Hepatic stellate cell (primary cell): ENCODE data around the gene CNPY3.

Experiments
- DNase-seq: peaks from one replicate; pipeline ENCODE4 v3.0.0; 2011; ENCODE audit warnings: low spot score

The CNPY3 gene

GRCh38 chr6:42960243-42961019 is 31.2 kb downstream of the CNPY3 start, which contains the start of gene GNMT:
Gene GNMT (plus strand): TSS chr6:42960754. CDS start chr6:42960768, 14 bp downstream.
- peak; percentile 58 for DNase-seq

- no peak for DNase-seq
Measured at GRCh38 chr6:42961020-42961470, 31.8 kb downstream of the CNPY3 start.

GRCh38 chr6:42962096-42962495 is 32.8 kb downstream of the CNPY3 start:
- DNase-seq: no peak

DNA sequence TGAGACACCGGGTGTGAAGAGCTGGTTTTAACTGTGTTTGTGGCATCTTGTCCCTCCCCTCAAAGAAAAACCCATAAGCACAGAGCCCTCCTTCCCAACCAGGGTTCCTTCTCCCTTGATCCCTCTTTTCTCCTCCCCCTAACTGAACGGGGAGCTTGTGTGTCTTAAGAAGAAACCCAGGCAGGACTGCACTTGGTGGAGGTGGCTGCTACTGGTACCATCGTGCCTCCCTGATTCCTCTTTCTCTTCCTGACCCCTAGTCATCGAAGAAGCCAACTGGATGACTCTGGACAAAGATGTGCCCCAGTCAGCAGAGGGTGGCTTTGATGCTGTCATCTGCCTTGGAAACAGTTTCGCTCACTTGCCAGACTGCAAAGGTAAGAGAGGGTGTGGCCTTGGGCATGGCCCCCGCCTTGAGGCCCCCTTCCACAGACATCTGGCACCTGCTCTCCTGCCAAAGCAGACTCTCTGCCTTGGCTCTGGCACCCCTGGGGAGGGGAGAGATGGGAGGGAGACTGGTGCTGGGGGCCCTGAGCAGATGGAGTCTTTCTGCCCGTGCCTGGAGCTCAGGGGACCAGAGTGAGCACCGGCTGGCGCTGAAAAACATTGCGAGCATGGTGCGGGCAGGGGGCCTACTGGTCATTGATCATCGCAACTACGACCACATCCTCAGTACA is 33.4 kb downstream of the CNPY3 start:
- no peak for DNase-seq

DNA sequence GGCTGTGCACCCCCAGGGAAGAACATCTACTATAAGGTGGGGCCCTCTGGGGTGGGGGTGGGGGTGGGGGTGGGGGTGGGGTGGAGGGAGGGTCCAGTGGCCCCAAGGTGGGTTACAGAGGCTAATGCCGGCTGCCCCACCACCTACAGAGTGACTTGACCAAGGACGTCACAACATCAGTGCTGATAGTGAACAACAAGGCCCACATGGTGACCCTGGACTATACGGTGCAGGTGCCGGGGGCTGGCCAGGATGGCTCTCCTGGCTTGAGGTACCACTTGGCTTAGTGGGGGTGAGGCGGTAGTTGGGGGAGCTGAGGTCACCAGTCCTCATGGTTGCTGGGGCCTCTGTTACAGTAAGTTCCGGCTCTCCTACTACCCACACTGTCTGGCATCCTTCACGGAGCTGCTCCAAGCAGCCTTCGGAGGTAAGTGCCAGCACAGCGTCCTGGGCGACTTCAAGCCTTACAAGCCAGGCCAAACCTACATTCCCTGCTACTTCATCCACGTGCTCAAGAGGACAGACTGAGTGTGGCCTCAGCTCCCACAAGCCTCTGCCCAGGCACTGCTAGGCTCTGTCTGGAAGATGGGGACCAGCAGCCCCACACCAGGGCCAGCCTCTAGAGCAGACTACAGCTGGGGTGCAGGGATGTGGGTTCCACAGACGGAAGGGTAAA is 34.0 kb downstream of the CNPY3 start:
- DNase-seq: no peak

DNA sequence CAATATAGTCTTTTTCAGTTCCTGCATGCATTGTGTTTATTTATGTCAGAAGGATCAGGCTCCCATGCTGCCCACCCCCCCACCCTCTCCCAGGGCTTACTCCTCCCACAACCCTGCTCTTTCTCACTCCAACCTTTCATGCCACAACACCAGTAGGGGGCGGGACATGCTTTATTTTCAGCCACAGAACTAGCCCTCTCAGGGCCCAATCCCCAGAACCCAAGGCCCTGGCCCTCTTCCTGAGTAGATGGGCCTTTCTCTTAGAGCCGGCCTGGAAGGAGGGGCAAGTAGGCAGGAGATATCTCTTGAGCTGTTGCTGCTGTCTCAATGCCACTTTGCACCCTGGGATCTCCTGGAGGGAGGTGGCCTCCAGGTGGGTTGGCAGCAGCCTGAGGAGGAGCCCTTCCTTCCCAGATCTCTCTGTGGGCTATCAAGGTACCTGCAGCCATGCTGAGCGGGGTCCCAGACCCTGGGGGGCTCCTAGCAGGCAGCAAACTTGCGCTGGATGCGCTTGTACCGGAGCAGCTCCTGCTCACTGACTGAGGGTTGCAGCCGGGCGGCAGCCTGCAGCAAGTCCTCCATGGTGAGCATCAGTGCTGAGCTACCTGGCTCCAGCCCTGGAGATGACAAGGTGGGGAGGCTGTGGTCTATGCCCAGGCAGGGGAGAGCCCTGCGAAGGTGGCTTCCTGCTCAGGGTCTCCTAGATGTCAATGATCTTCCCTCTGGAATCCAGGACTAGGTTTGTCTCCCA is 34.8 kb downstream of the CNPY3 start:
- peak; percentile 60 for DNase-seq

GRCh38 chr6:42966571-42966970 is 37.3 kb downstream of the CNPY3 start:
- DNase-seq: no peak

DNA sequence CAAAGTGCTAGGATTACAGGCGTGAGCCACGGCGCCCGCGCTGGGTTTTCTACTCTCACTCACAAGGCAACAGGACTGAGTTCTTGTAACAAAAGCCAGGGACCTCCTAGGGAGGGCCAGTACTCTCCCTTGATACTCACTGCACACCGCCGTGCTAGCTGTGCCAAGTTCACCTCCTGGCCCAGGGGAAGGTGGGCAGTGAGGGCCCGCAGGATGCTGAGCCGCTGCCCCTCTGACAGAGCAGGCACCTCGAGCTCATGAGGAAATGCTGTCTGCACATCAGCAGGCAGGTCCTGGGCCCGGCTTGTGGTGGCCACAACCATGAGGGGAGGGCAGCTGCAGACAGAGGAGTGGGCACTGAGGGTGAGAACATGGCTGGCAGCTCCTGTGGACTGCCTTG is 37.9 kb downstream of the CNPY3 start:
- no peak for DNase-seq

- no peak for DNase-seq
Measured at GRCh38 chr6:42968126-42968701, 38.9 kb downstream of the CNPY3 start.

DNA sequence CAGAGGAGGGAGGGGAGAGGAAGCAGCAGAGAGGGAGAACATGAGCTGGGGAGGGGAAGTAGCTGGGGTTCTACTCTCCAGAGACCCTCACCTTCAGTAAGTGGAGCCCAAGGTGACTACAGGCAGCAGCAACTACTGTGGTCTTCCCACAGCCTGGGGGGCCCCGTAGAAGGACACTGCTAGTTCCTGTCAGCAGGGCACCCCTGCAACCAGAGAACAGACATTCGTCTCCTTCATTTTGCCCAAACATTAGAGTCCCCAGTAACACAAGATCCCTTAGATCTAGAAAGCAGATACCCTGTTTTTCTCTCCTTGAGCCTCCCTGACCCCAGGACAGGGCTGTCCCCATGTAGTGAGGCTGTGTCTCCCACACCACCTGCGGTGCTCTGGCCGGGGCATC is 39.5 kb downstream of the CNPY3 start:
- DNase-seq: no peak

DNA sequence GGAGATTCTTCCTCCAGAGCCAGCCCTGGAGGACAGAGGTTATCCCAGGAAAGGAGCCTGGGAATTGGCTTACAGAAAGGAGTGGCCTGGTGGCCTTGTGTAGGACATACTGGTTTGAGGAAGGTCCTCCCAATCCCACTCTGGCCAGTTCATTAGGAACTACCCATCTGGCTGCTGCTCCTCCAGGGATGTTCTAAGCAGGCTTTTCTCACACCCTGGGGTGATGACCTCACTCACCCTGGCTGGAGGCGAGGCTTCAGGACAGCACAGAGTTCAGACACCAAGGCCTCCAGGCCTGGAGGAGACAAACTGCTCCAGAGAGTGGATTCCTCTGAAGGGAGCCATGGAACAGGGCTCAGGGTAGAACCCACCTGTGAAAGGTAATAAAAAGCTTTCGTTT is 40.2 kb downstream of the CNPY3 start:
- no peak for DNase-seq

- no peak for DNase-seq
Measured at GRCh38 chr6:42969934-42970333, 40.7 kb downstream of the CNPY3 start.

DNA sequence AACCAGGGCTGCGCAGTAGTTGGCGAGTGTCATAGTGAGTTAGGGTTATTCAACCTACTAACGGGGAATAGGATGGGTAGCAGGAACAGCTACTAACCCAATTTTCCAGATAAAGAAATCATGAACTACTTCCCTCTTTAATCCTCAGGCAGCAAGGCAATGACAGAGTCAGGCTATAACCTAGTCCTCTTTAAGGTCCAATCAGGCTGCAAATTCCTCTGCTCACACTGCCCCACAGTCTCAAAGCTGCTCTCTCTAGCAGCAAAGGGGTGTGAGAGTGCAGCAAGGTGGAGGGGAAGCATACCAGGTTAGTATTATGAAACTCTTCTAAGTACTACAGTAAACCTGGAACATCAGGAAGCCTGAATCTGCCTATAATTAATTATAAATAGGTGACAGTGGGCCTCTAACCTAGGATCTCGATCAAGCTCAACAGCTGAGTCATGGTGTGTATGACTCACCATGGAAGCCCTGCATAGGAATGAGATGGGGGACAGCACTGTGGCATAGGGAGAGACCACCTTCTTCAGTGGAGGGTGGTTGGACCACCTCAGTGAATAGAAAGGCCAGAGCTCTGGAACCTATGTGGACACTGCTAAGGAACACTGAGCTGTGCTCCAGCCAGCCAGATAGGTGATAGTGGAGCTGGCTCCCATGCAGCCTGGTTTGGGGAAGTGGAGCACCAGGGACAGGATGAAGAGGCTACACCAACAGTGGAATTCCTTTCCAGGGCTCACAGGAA is 41.8 kb downstream of the CNPY3 start:
- peak; percentile 37 for DNase-seq

DNA sequence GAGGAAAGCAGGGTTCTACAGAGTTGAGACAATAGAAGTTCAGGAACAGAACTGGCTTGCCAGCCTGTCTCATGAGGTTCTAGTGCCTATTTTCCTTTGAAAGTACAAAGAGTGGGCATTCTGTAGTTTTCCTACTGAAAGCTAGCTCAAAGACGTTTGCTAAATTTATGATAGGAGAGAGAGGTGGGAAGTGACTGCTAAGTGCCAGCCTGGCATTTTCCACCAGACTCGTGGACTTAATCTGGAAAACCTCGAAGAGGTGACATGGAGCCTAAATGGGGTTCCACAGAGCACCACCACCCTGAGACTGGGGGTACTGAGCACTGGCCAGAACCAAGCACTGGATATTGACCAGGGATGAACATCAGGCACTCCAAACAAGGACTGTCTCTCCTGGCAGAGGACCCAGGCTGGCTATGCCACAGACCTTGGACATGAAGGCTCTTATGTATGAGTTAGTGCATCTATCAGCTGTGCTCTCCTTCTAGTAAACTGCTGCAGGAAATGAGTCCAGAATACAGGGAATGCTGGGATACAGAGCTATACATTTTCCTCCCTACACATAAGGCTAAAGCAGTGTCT is 42.6 kb downstream of the CNPY3 start:
- DNase-seq: no peak

DNA sequence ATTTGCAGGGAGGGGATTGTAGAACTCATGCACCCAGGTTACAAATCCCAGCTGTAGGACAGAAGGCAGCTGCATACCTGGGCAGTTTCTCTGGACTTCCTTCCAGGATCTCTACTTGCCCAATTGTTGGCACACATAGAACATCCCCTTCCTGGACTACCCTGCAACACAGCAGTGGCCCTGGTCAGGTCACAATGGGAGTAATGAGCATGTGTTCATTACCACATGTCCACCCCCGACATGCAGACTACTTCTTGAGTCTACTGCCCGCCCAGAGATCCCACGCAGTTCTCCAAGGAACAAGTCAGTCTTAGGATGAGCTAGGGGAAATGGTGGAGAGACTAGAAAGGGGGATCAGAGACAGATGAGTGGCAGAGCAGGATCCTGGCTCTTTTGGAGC is 44.6 kb downstream of the CNPY3 start:
- DNase-seq: no peak

- no peak for DNase-seq
Measured at GRCh38 chr6:42974919-42975505, 45.7 kb downstream of the CNPY3 start.

DNA sequence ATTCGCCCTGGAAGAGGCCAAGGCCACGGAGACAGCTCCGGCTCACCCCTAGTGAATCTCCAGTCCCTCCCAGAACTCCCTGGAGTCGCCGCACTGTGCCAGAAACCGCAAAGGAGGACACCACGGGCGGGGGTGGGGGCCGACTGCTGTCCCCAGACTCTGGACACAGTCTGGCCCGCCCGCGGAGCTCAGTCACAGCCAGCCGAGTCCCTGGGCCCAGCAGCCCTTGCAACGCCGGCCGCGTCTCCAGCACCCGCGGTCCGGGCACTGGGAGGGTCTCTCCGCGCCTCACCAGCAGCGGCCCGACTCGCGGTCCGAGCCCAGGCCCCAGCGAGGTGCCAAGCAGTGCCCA is 49.2 kb downstream of the CNPY3 start:
- DNase-seq: peak; percentile 60

DNA sequence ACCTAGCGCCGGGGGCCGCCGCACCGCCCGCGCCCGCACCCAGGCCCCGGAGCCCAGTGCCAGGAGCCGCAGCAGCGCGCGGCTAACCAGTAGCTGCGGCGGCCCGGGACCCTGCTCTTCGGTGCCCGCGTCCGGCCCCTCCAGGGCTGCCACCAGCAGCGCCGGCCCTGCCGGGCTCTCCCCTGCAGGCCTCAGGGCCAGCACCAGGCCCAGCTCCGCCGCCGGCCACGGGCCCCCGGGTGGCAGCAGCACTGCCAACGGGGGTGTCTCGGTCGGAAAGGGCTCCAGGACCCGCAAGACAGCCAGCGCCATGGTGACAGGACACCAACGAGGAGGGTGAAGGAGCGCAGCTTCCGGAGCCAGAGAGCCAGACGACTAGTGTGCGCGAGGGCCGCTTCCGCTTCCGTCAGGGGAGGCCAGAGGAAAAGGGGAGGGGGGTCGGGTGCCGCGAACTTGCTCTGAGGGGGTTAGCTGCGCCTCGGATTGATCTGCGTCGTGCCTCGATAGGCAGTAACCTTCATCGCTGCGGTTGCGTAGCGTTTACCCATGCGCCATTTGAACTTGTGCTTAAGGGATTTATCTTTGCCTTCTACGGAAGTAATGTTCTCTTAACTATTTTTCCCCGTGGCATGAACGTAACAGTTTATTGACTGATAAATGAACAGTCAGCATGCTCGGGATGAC is 49.7 kb downstream of the CNPY3 start, which contains the start of gene PEX6:
PEX6 (minus strand) TSS at position 343 of the 684 bp plus-strand sequence; CDS start at position 312, 31 bp downstream.
- DNase-seq: peak; percentile 88

GRCh38 chr6:42979523-42980177 is 50.4 kb downstream of the CNPY3 start:
- peak; percentile 60 for DNase-seq
